HL-60 (cell line): Measurements from ENCODE around the gene MRTO4.

ENCODE experiments used
- DNase-seq, 2 experiments: peaks; one replicate each; pipeline ENCODE4 v3.0.0-alpha.2; 2010 to 2020; ENCODE audit warnings: low read depth in 1 of 2, low spot score in 1 of 2
- H3K27ac ChIP-seq: fragments of 250-450 bp; sonication (Bioruptor Pico); replicated peaks from 2 replicates; pipeline ENCODE4 v1.5.1; 2020; ENCODE audit warnings: mild to moderate bottlenecking, moderate library complexity
- H3K27me3 ChIP-seq: fragments of 250-450 bp; sonication (Bioruptor Pico); 2 replicates; pipeline ENCODE4 v1.5.1; 2021; ENCODE audit warnings: mild to moderate bottlenecking, moderate library complexity; ENCODE audit not compliant: insufficient read depth, poor library complexity, severe bottlenecking
- H3K4me3 ChIP-seq: replicated peaks from 2 replicates; pipeline ENCODE4 v1.5.1; 2011; ENCODE audit warnings: mild to moderate bottlenecking, control low read depth, low read length; ENCODE audit not compliant: insufficient read depth
- CTCF ChIP-seq: IDR thresholded peaks from one replicate; pipeline ENCODE4 v1.5.1; 2011; ENCODE audit warnings: low read length, control low read depth, inconsistent platforms; ENCODE audit not compliant: insufficient read depth
- GABPA ChIP-seq: IDR thresholded peaks from 2 replicates; pipeline ENCODE4 v1.6.1; 2012; ENCODE audit warnings: low read depth
- POLR2AphosphoS5 ChIP-seq: IDR thresholded peaks from 2 replicates; pipeline ENCODE4 v1.6.1; 2012; ENCODE audit warnings: low read depth
- REST ChIP-seq: IDR thresholded peaks from 2 replicates; pipeline ENCODE4 v1.6.1; 2012; ENCODE audit warnings: low read depth; ENCODE audit not compliant: insufficient replicate concordance
- SPI1 ChIP-seq: IDR thresholded peaks from 2 replicates; pipeline ENCODE4 v1.6.1; 2012; ENCODE audit warnings: low read depth, mild to moderate bottlenecking, borderline replicate concordance

The MRTO4 gene

GRCh38 chr1:19257178-19257914 lies 5.7 kb downstream of the MRTO4 start:
- no peak for TF ChIP-seq SPI1
- TF ChIP-seq REST = no peak
- no peak for TF ChIP-seq POLR2AphosphoS5
- no peak for TF ChIP-seq GABPA
- no peak for TF ChIP-seq CTCF
- Histone ChIP-seq H3K27me3 (no peaks in the 10 kb centered on the region), H3K4me3 (no peak overlapping the region), H3K27ac (no peak overlapping the region)
- no peak for DNase-seq

- no peak for DNase-seq
- H3K27me3 ChIP-seq = no peaks in the 10 kb centered on the region
Measured at GRCh38 chr1:19258353-19258752, 6.7 kb downstream of the MRTO4 start.

More at GRCh38 chr1:19258353-19258752, 6.7 kb downstream of the MRTO4 start:
- Histone ChIP-seq H3K4me3 (no peak overlapping the region), H3K27ac (no peak overlapping the region)
- TF ChIP-seq POLR2AphosphoS5 (no peak), SPI1 (no peak), REST (no peak), CTCF (no peak), GABPA (no peak)
